Limb (tissue), 2 donors: ENCODE data around the gene SLC35G6.
"Not testable (repeated sequence)": the region's sequence is repeated elsewhere in the genome, so short reads cannot be mapped to it uniquely, and the experiment has no call there.

ENCODE experiments used
- DNase-seq, 2 donors: peaks; one replicate each; pipeline ENCODE4 v3.0.0-alpha.2; 2016; ENCODE audit errors: extremely low spot score in 2 of 2

SLC35G6 gene

DNA sequence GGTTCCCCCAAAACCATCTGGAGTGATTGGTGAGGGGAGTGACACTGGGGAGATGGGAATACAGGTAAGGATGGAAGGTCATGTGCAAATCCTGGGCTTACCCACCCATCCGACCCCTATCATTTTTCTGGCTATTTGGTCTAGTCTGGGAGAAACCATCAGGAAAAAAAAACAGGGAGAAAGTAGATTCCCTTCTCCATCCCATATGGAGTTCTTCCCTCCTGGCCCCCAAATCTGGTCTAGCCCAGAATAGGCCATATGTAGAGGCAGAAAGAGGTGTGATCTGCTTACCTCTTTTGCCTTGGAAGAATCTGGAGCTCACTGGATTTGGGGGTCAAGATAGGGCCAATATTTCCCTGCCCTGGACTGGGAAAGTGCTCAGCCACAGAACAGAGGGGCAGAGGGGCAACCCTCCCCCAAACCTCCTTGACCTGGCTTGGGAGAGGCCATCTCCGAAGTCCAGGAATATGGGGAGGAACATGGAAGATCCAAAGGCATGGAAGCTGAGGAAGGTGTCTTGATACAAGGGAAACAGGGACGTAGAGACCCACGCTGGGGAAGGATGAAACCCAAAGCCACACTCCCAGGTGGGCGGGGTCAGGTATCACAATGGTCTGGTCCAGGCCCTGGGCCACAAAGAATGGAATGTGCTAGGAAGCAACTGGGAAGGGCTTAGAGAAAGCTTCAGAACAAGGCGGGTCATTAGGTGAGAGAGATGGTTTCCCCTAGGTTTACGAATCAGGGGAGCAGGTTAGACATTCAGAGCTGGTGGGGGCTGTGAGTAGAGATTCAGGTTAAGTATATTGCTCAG is 20.2 kb upstream of the SLC35G6 start:
- DNase-seq = no peak

DNA sequence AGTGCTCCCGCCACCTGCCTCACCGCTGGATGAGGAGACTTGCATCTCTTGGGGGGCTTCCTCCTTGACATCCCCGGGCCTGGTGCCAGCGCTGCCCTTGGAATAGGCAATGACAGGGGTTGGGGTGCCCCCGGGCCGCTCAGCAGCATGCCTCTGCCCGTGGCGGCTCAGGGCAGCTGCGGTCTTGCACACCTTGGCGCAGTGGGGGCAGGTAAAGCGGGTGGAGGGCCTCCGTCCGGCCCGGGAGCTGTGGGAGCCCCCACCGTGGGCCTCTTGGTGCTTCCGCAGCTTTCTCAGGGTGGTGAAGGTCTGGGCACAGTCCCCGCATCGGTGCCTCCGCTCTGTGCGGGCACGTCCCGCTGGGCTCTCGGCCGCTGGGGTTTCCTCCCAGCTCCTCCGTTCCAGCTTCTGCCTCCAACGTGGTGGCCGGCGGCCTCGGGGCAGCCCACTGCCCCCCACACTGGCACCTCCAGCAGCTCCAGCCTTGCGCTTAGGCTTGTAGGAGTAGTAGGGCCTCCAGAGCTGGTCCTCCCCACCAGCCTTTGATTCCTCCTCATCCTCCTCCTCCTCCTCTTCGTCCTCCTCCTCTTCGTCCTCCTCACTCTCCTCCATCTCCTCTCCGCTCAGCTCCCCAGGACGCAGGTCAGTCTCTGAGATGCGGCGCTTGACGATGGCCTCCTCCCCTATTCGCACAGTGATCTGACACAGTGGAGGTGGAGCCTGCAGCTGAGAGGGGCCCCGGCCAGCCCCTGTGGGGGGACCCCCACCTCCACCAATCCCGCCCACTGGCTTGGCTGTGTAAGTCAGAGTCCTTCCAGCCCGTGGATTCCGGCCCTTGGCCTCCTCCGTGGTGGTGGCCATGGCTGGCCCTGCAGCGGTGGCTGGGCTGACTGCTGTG is 18.5 kb upstream of the SLC35G6 start:
- DNase-seq = no peak

DNA sequence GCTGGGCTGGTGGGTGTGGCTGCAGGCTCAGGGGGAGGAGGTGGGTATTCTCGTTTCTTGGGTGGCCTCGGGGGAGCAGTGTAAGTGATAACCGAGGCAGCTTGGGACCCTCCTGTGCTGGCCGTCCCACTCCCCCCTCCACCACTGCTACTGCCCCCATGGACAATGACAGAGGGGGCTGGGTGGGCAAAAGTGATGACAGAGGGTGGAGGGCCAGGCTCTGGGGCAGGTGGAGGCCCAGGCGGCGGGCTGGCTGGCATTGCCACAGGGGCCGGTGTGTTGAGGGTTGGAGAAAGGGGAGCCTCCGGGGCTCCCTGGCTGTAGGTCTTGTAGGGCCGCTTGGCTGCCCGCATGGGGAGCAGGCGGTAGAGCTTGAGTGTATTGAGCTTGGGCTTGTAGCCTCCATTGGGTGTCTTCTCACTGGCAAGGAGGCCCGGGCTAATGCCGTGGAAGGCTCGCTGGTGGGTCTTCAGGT is 17.8 kb upstream of the SLC35G6 start:
- no peak for DNase-seq

DNA sequence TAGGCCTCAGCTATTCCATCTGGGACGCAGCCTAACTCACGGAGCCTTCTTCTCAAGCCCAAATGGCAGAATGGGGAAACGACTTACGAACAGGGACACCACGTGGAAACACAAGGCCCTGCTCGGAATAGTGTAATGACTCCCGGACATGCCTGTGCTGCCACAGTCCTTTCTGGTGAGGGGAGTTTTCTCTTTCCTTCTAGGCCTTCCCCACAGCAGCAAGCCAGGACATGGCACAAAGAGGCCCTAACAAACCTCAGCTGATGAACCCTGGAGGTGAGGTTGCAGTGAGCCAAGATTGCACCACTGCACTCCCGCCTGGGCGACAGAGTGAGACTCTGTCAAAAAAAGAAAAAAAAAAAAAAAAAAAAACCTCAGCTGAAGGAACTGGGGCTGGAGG is 17.2 kb upstream of the SLC35G6 start:
- no peak for DNase-seq

DNA sequence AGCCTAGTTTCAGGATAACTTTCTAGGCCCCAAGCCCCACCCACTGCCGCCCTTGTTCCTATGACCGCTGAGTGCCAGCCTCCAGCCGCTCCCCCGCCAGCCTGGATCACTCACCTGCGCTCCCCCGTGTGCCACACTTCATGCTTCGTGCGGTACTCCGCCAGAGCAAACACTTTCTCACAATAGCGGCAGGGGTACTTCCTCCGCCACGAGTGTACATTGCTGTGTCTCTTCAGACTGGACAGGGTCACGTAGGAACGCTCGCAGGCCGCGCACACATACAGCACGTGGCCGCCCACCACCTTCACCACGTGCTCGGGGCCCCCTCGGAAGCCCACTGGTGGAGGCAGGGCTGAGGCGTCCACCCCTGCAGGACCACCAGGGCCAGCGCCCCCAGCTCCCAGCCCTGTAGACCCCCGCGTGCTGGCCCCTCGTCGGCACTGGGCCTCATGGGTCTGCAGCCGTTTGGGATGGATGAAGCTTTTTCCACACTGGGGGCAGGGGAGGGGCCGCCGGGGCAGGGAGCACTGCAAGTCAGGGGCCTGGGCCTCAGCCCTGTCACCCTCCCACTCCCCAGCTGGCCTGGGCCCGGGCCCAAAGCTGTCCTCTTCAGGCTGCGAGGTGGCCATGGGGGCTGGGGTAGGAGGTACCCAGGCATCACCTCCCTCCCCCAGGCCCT is 15.5 kb upstream of the SLC35G6 start:
- DNase-seq = no peak

DNA sequence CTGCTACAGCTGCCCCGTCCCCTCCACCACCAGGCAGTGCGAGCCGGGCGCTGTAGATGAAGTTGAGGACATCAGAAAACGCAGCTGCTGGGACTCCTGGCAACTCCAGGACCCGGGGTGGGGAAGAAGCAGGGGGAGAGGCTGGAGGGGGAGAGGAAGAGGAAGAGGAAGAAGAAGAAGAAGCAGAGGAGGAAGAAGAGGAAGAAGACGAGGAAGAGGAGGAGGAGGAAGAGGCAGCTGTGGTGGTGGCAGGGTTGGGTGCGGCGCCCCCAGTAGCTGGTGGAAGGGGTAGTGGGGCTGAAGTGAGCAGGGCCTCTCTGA is 15.0 kb upstream of the SLC35G6 start:
- DNase-seq = no peak

DNA sequence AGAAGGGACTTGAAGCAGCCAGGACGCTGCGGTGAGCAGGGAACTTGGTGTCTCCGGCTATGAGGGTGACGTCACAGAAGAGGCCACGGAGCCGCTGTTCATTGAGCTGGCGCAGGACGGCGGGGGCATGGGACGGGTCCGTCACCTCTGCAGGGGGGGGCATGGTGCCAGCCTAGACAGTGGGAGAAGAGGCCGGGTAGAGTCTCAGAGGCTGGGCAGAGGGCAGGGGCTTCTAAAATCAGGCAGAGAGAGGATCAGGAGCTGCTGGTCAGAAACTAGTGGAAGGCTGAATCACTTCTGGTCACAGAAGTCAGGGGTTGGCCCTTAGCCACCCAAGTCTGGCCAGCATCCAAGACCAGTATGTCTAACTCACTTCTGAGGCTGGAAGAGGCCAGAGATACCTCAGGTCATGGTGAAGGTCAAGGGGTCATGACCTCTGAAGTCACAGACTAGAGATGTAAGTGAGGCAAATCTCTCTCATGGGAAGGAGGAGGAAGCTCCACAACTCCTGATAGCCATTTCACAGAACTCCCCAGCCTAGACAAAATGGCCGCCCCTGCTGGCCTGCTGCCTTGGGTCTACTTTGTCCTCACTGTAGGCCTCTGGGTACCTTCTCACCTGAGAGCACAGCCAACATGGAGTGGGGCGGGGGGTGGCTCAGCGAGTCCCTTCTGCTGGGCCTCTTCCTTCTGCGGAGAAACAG is 14.5 kb upstream of the SLC35G6 start:
- no peak for DNase-seq

DNA sequence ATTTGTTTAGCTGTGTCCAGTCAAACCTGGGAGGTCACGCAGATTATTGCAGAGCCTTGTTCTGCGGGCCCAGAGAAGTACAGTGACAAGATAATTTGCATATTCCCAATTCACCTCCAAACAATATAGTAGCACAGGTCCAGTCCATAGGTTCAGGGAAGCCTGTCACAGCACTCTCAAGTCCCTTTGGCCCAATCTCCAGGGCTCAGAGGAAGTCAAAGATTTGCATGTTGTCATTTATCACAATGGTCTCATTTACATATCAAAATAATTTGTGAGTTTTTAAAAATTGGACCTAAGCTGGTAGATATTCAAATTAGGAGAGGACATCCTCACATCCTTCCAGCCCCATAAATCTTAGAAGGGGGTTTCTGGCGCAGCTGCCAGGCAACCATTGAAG is 13.7 kb upstream of the SLC35G6 start:
- no peak for DNase-seq

DNA sequence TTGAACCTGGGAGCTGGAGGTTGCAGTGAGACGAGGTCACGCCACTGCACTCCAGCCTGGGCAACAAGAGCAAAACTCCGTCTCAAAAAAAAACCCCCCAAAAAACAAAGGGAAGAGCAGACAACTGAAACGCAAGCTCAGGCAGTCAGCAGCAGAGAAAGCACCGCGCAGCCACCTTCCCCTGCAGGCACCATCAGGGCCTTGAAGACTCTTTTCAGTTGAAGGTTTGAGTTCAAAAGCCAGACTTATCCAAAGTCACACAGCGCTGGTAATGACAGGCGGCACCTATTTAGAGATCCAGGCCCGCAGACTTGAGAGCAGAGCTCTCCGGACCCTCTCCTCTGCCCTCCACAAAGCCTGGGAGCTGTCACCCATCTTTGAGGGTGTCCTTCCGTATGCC is 13.0 kb upstream of the SLC35G6 start:
- DNase-seq = no peak

DNA sequence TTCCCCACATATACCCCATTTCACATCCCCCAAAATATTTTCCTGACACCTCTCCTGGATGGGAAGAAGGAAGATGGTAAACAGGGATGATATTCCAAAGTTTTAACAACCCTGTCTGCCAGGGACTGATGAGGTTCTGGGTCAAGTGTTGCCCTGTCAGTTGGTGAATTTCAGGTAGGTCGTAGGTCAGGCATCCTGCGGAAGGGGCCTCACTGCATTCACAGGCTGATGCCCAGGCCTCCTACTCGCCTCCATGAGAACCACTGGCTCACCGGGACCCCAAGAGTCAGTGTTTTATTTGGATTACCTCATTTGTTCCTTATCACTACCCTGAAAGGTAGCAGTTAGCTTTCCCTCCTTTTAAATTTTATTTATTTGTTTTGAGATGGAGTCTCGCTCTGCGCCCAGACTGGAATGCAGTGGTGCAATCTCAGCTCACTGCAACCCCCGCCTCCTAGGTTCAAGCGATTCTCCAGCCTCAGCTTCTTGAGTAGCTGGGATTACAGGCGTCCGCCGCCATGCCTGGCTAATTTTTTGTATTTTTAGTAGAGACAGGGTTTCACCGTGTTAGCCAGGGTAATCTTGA is 12.3 kb upstream of the SLC35G6 start:
- no peak for DNase-seq

DNA sequence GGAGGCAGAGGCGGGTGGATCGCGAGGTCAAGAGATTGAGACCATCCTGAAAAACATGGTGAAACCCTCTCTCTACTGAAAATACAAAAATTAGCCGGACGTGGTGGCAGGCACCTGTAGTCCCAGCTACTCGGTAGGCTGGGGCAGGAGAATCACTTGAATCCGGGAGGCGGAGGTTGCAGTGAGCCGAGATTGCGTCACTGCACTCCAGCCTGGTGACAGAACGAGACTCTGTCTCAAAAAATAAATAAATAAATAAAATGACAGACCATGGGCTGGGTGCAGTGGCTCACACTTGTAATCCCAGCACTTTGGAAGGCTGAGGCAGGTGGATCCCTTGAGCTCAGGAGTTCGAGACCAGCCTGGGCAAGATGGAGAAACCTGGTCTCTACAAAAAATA is 11.4 kb upstream of the SLC35G6 start:
- DNase-seq = not testable (repeated sequence)

DNA sequence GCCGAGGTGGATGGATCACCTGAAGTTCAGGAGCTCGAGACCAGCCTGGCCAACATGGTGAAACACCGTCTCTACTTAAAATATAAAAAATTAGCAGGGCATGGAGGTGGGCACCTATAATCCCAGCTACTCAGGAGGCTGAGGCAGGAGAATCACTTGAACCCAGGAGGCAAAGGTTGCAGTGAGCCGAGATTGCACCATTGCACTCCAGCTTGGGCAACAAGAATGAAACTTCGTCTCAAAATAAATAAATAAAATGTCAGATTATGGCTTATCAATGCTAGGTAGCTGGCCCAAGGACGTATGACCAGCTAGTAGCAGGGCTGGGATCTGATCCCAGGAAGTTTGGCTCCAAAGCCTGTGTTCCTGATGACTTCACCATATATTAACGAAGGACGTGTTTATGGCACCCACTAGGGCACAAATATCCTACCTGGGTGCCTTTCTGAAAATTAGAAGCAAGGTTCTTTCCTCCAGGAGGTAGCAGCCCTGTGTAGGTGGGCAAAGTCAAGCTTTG is 10.7 kb upstream of the SLC35G6 start:
- not testable (repeated sequence) for DNase-seq

DNA sequence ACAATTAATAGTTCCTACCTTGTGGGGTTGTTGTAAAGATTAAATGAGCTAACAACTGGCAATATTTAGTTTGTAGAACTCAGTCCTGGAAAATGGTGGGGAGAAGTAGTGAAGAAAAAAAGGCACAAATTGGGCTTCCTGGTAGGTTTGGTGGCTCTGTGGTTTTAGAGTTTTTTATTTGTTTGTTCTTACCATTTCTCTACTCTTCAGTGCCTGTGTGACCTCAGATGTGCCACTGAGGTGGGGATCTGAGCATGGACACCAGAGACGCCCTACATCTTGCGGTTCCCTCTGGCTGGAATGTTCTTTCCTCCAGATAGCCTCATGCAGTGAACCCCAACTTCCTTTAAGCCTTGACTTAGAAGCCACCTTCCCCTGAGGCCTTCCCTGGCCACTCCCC is 9.5 kb upstream of the SLC35G6 start:
- no peak for DNase-seq

DNA sequence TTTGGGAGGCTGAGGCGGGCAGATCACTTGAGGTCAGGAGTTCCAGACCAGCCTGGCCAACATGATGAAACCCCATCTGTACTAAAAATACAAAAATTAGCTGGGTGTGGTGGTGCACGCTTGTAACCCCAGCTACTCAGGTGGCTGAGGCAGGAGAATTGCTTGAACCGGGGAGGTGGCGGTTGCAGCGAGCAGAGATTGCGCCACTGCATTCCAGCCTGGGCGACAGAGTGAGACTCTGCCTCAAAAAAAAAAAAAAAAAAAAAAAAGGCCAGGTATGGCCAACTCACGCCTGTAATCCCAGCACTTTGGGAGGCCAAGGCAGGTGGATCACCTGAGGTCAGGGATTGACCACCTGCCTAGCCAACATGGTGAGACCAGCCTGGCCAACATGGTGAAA is 6.5 kb upstream of the SLC35G6 start:
- DNase-seq = not testable (repeated sequence)

DNA sequence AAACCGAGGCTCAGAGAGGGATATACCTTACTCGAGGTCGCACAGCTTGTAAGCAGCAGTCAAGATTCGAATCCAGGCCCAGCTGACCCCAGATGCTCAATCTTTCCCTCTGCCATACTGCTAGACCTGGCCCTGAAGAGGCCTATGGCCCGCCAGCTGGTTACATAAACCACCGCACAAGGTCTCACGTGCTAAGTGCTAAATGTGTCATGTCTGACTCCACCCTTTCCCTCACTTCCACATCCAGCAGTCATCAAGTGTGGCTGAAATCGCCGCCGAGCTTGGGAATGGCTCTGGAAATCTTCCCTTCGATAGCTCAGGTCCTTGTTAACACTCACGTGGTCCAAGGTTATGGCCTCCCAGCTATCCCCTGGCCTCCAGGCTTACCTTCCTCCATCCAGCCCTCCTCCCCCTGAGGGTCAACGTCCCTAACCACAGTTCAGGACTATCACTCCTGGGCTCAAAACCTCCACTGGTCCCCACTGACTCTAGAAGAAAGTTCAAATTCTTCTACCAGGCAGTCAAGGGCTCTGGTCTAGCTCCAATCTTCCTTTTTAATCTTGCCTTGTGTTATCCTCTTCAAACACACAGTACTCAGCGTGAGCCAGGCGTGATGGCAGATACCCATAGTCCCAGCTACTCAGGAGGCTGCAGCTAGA is 5.4 kb upstream of the SLC35G6 start:
- no peak for DNase-seq

DNA sequence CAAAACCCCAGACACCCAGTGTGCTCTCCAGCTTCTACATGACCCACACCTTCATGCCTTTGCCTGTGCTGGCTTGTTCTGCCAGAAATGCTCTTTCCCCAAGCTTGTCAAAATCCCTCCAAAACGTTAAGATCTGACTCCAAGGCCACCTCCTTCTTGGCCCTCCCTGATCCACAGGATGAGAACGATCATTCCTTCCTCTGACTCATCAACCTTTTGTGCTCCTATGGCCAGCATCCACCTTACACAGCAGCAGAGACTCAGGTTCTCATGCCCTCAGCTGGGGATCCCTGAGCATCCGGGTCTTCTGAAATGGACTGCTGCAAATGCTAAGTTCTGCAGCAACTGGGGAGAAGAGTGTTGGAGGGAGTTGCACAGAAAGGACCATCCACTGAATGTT is 4.8 kb upstream of the SLC35G6 start:
- no peak for DNase-seq

DNA sequence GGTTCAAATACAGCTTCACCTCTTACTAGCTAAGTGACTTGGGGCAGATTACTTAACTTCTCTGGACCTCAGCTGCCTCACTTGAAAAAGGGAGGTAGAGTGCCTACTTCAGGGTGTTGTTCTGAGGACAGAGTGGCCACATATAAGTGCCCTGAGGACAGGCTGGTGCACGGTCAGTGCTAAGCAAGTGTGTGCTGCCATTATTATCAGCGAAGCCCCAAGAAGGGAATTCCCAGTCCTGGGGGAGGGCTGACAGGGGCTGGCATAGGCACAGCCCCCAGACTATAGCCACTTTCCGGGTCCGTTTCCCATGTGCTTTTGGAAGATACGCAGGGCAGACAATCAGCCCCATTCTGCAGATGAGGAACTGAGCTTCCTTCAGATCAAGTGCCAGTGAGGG is 4.3 kb upstream of the SLC35G6 start:
- no peak for DNase-seq

DNA sequence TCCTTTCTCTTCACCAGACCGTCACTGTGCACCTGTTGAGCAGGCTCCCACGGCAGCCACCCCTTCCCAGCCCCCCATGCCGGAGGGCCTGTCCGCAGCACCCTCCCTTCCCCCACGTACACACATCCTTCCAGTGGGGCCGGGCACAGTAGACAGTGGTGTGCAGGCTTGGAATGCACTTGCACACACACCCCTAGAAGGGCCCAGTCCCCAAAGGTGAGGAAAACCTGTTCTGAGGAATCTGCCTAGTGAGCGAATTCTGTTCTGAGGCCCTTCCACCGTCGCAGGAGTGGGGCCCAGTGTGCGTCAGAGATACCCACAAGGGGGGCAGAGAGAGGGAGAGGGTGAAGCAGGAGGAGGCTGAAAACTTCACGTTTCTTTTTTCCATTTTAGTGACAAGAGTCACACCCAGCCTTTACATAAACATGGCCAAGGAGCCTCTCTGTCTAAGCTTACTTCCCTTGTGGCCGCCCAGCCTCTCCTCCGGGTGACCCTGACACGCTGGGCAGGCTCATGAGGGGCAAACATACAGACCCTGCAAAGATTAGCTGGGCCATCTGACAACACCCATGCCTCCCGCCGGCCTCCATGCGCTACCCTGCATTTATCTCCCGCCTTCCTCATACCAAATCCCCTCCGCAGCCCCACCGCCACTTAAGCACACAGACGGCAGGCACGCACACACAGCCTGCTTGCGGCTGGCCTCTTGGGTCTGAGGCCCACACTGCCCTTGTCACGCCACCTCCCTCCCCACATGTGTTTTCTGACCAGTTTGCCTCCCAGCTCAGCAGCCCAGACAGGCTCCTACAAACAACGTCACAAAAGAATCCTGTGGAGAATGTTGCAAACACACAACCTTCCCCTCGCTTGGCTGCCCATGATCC is 3.6 kb upstream of the SLC35G6 start:
- peak in 1 of 2 donors; percentile 59 for DNase-seq
